Central memory CD8-positive, alpha-beta T cell (primary cell): ENCODE results near the gene ALDOA.
A peak's percentile ranks its signal among the peaks of the same experiment; 100 is the strongest.
"Not testable (repeated sequence)": the region's sequence is repeated elsewhere in the genome, so short reads cannot be mapped to it uniquely, and the experiment has no call there.

ENCODE experiments used
- ATAC-seq: fragments of 150-1000 bp; cut with Tn5 transposase; replicated peaks from 2 replicates; pipeline ENCODE4 v1.10.0; 2022; ENCODE audit warnings: mild to moderate bottlenecking, moderate FRiP score, moderate number of reproducible peaks; ENCODE audit not compliant: poor library complexity, severe bottlenecking; ENCODE audit errors: extremely low read depth
- DNase-seq, 2 donors: peaks; one replicate each; pipeline ENCODE4 v3.0.0; 2021; ENCODE audit warnings: low spot score in 2 of 2
- H3K27ac Mint-ChIP-seq: one replicate; pipeline ENCODE4 v1.8.0; 2022; ENCODE audit warnings: low read depth, mild to moderate bottlenecking, moderate library complexity, mixed read lengths
- H3K27me3 Mint-ChIP-seq: one replicate; pipeline ENCODE4 v1.8.0; 2022; ENCODE audit warnings: mixed read lengths
- H3K36me3 Mint-ChIP-seq: one replicate; pipeline ENCODE4 v1.8.0; 2022; ENCODE audit warnings: mild to moderate bottlenecking, moderate library complexity, mixed read lengths; ENCODE audit not compliant: insufficient read depth
- H3K4me1 Mint-ChIP-seq: one replicate; pipeline ENCODE4 v1.8.0; 2022; ENCODE audit warnings: mixed read lengths
- H3K4me3 Mint-ChIP-seq: one replicate; pipeline ENCODE4 v1.8.0; 2022; ENCODE audit warnings: mild to moderate bottlenecking, moderate library complexity, mixed read lengths
- H3K9me3 Mint-ChIP-seq: one replicate; pipeline ENCODE4 v1.8.0; 2022; ENCODE audit warnings: mixed read lengths

Gene ALDOA

GRCh38 chr16:30065102-30065942 lies at the start of gene ALDOA:
ALDOA (plus strand) TSS chr16:30065760; CDS start chr16:30066898, 1,138 bp downstream.
- H3K27me3 Mint-ChIP-seq = no peaks in the 10 kb centered on the region
- H3K4me3 Mint-ChIP-seq = peak within 1 kb of the TSS; percentile 96
- H3K36me3 Mint-ChIP-seq = peaks cover 53% of the 10 kb centered on the region
- H3K9me3 Mint-ChIP-seq = no peaks in the 10 kb centered on the region
- H3K4me1 Mint-ChIP-seq = peaks cover 39% of the 10 kb centered on the region
- ATAC-seq (peak; percentile 87), DNase-seq (peak; percentile 86 to 92)
- H3K27ac Mint-ChIP-seq = peak within 1 kb of the TSS; percentile 98

- peaks cover 1% of the 10 kb centered on the region for H3K36me3 Mint-ChIP-seq
- DNase-seq (no peak), ATAC-seq (no peak)
- no peak overlapping the region for H3K4me3 Mint-ChIP-seq
- H3K27me3 Mint-ChIP-seq = peaks cover 7% of the 10 kb centered on the region
- no peak overlapping the region for H3K27ac Mint-ChIP-seq
- H3K9me3 Mint-ChIP-seq = no peaks in the 10 kb centered on the region
- H3K4me1 Mint-ChIP-seq = peaks cover 19% of the 10 kb centered on the region
Observed at GRCh38 chr16:30016555-30017276, 48.8 kb upstream of the ALDOA start.

- no peak overlapping the region for H3K4me3 Mint-ChIP-seq
- no peaks in the 10 kb centered on the region for H3K9me3 Mint-ChIP-seq
- no peak overlapping the region for H3K27ac Mint-ChIP-seq
- H3K27me3 Mint-ChIP-seq = peaks cover 2% of the 10 kb centered on the region
- ATAC-seq (no peak), DNase-seq (no peak)
- H3K36me3 Mint-ChIP-seq = peaks cover 1% of the 10 kb centered on the region
- peaks cover 15% of the 10 kb centered on the region for H3K4me1 Mint-ChIP-seq
Observed at GRCh38 chr16:30017277-30017656, 48.3 kb upstream of the ALDOA start.

GRCh38 chr16:30017937-30018336 lies 47.6 kb upstream of the ALDOA start:
- peaks cover 15% of the 10 kb centered on the region for H3K4me1 Mint-ChIP-seq
- not testable (repeated sequence) for H3K27me3 Mint-ChIP-seq, DNase-seq, H3K36me3 Mint-ChIP-seq, ATAC-seq, H3K4me3 Mint-ChIP-seq, H3K9me3 Mint-ChIP-seq, H3K27ac Mint-ChIP-seq

- Mint-ChIP-seq H3K4me1 (peaks cover 15% of the 10 kb centered on the region), H3K36me3 (peaks cover 1% of the 10 kb centered on the region), H3K27ac (no peak overlapping the region), H3K27me3 (peaks cover 7% of the 10 kb centered on the region), H3K4me3 (no peak overlapping the region), H3K9me3 (no peaks in the 10 kb centered on the region)
- DNase-seq (no peak), ATAC-seq (no peak)
Observed at GRCh38 chr16:30018731-30019158, 46.8 kb upstream of the ALDOA start.

- Mint-ChIP-seq H3K27ac (no peak within 1 kb of the TSS), H3K4me1 (peaks cover 19% of the 10 kb centered on the region), H3K4me3 (no peak within 1 kb of the TSS), H3K9me3 (no peaks in the 10 kb centered on the region), H3K27me3 (peaks cover 39% of the 10 kb centered on the region), H3K36me3 (no peaks in the 10 kb centered on the region)
- DNase-seq (no peak), ATAC-seq (no peak)
Observed at GRCh38 chr16:30022887-30023286, 42.7 kb upstream of the ALDOA start, which contains the start of gene C16orf92. C16orf92 (plus strand) TSS chr16:30023198; CDS start chr16:30023341, 143 bp downstream.

- no peak overlapping the region for H3K27ac Mint-ChIP-seq
- H3K4me1 Mint-ChIP-seq = peaks cover 22% of the 10 kb centered on the region
- ATAC-seq = no peak
- no peaks in the 10 kb centered on the region for H3K9me3 Mint-ChIP-seq
- H3K4me3 Mint-ChIP-seq = no peak overlapping the region
- no peak for DNase-seq
- peaks cover 46% of the 10 kb centered on the region for H3K27me3 Mint-ChIP-seq
- H3K36me3 Mint-ChIP-seq = no peaks in the 10 kb centered on the region
Observed at GRCh38 chr16:30023586-30023985, 42.0 kb upstream of the ALDOA start.

- no peak for ATAC-seq
- H3K27ac Mint-ChIP-seq = no peak overlapping the region
- H3K36me3 Mint-ChIP-seq = no peaks in the 10 kb centered on the region
- H3K4me3 Mint-ChIP-seq = no peak overlapping the region
- H3K27me3 Mint-ChIP-seq = peaks cover 54% of the 10 kb centered on the region
- H3K9me3 Mint-ChIP-seq = no peaks in the 10 kb centered on the region
- DNase-seq = no peak
- peaks cover 22% of the 10 kb centered on the region for H3K4me1 Mint-ChIP-seq
Observed at GRCh38 chr16:30024451-30024850, 41.1 kb upstream of the ALDOA start.

GRCh38 chr16:30025156-30025555 lies 40.4 kb upstream of the ALDOA start:
- DNase-seq (no peak), ATAC-seq (no peak)
- H3K27ac Mint-ChIP-seq = no peak overlapping the region
- peaks cover 61% of the 10 kb centered on the region for H3K27me3 Mint-ChIP-seq
- no peaks in the 10 kb centered on the region for H3K36me3 Mint-ChIP-seq
- H3K9me3 Mint-ChIP-seq = no peaks in the 10 kb centered on the region
- H3K4me1 Mint-ChIP-seq = peaks cover 25% of the 10 kb centered on the region
- H3K4me3 Mint-ChIP-seq = no peak overlapping the region

- H3K27me3 Mint-ChIP-seq = peaks cover 65% of the 10 kb centered on the region
- ATAC-seq (no peak), DNase-seq (no peak)
- peaks cover 26% of the 10 kb centered on the region for H3K4me1 Mint-ChIP-seq
- H3K4me3 Mint-ChIP-seq = no peak overlapping the region
- H3K27ac Mint-ChIP-seq = no peak overlapping the region
- H3K9me3 Mint-ChIP-seq = no peaks in the 10 kb centered on the region
- H3K36me3 Mint-ChIP-seq = no peaks in the 10 kb centered on the region
Observed at GRCh38 chr16:30025574-30025973, 40.0 kb upstream of the ALDOA start.

- peaks cover 17% of the 10 kb centered on the region for H3K4me1 Mint-ChIP-seq
- ATAC-seq = no peak
- peaks cover 69% of the 10 kb centered on the region for H3K27me3 Mint-ChIP-seq
- no peaks in the 10 kb centered on the region for H3K9me3 Mint-ChIP-seq
- no peaks in the 10 kb centered on the region for H3K36me3 Mint-ChIP-seq
- H3K27ac Mint-ChIP-seq = no peak overlapping the region
- DNase-seq = no peak
- H3K4me3 Mint-ChIP-seq = no peak overlapping the region
Observed at GRCh38 chr16:30026449-30026848, 39.1 kb upstream of the ALDOA start.

GRCh38 chr16:30027588-30028437 lies 37.7 kb upstream of the ALDOA start:
- peaks cover 17% of the 10 kb centered on the region for H3K4me1 Mint-ChIP-seq
- H3K36me3 Mint-ChIP-seq = peaks cover 2% of the 10 kb centered on the region
- DNase-seq (no peak), ATAC-seq (no peak)
- no peak overlapping the region for H3K27ac Mint-ChIP-seq
- H3K9me3 Mint-ChIP-seq = no peaks in the 10 kb centered on the region
- H3K4me3 Mint-ChIP-seq = no peak overlapping the region
- peaks cover 83% of the 10 kb centered on the region for H3K27me3 Mint-ChIP-seq
